ENCODE measurements around the gene RIC1. TPM values are rescaled to one million over a fixed set of nuclear protein-coding genes. Genes with fewer than 3 reads are reported as not detected.

RIC1 gene
- total and polyA plus RNA-seq, 2 of the 13 experiments (the other 11 are each of a cell fraction or from before 2014, with no cell fraction given) = 18.2 to 19.0 TPM

DNA sequence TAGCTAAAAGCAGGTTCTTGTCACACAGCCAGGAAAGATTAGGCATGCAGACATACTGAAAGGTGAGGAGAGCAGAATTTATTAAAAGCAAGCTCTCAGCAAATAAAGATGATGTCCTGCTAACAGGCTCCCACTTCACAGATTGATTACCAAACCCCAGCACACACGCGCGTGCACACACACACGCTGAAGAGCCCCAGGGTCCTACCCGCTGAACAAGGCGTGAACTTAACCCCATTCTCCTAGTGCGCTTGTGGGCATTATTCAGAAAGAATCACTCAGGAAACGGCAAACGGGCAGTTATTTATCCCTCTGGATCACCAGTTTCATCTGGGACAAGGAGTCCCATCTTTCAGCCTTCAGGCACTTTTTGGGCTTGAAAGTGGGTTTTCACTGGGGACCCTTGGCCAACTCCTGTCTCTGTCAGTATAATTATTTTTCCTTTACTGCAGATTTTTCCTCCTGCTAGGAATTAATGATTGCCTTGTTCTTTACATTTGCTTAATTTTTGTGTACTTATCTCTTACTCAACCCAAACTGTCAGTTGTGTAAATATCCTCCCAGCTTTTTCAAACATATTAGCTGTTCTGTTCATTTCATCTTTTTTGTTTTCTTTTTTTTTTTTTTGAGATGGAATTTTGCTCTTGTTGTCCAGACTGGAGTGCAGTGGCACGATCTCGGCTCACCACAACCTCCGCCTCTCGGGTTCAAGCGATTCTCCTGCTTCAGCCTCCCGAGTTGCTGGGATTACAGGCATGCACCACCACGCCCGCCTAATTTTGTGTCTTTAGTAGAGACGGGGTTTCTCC lies 92.6 kb downstream of the RIC1 start (continued):
- peak; percentile 54; the same call in 1 of the 2 replicates for TF ChIP-seq ZNF800 (CRISPR knock-in tag; IDR thresholded peaks at IDR 0.05)
- no peak for TF ChIP-seq ZNF251 (CRISPR knock-in tag; IDR thresholded peaks at IDR 0.05)
- no peak for TF ChIP-seq JARID2 (CRISPR knock-in tag; IDR thresholded peaks at IDR 0.05; ENCODE audit: insufficient replicate concordance)
- TF ChIP-seq ZNF17 (CRISPR knock-in tag; IDR thresholded peaks at IDR 0.05) = no peak
- peak; percentile 33; the same call in 1 of the 2 replicates for TF ChIP-seq HNF4A (CRISPR knock-in tag; IDR thresholded peaks at IDR 0.05)
- TF ChIP-seq, protein P1, sequence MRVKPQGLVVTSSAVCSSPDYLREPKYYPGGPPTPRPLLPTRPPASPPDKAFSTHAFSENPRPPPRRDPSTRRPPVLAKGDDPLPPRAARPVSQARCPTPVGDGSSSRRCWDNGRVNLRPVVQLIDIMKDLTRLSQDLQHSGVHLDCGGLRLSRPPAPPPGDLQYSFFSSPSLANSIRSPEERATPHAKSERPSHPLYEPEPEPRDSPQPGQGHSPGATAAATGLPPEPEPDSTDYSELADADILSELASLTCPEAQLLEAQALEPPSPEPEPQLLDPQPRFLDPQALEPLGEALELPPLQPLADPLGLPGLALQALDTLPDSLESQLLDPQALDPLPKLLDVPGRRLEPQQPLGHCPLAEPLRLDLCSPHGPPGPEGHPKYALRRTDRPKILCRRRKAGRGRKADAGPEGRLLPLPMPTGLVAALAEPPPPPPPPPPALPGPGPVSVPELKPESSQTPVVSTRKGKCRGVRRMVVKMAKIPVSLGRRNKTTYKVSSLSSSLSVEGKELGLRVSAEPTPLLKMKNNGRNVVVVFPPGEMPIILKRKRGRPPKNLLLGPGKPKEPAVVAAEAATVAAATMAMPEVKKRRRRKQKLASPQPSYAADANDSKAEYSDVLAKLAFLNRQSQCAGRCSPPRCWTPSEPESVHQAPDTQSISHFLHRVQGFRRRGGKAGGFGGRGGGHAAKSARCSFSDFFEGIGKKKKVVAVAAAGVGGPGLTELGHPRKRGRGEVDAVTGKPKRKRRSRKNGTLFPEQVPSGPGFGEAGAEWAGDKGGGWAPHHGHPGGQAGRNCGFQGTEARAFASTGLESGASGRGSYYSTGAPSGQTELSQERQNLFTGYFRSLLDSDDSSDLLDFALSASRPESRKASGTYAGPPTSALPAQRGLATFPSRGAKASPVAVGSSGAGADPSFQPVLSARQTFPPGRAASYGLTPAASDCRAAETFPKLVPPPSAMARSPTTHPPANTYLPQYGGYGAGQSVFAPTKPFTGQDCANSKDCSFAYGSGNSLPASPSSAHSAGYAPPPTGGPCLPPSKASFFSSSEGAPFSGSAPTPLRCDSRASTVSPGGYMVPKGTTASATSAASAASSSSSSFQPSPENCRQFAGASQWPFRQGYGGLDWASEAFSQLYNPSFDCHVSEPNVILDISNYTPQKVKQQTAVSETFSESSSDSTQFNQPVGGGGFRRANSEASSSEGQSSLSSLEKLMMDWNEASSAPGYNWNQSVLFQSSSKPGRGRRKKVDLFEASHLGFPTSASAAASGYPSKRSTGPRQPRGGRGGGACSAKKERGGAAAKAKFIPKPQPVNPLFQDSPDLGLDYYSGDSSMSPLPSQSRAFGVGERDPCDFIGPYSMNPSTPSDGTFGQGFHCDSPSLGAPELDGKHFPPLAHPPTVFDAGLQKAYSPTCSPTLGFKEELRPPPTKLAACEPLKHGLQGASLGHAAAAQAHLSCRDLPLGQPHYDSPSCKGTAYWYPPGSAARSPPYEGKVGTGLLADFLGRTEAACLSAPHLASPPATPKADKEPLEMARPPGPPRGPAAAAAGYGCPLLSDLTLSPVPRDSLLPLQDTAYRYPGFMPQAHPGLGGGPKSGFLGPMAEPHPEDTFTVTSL (CRISPR knock-in tag; IDR thresholded peaks at IDR 0.05; ENCODE audit: borderline replicate concordance) = peak; percentile 96; the same call in 1 of the 2 replicates
- no peak for TF ChIP-seq HMGA1 (CRISPR knock-in tag; conservative IDR thresholded peaks at IDR 0.05)
- peak; percentile 68 for TF ChIP-seq PPARG (CRISPR knock-in tag; conservative IDR thresholded peaks at IDR 0.05)
- TF ChIP-seq IRX3 (CRISPR knock-in tag; IDR thresholded peaks at IDR 0.05; ENCODE audit: borderline replicate concordance, low read depth) = no peak
- no peak for TF ChIP-seq HMGXB4 (CRISPR knock-in tag; IDR thresholded peaks at IDR 0.05; ENCODE audit: borderline replicate concordance in 1 of 2, low read depth in 1 of 2)
- no peak for TF ChIP-seq RFX5 (IDR thresholded peaks at IDR 0.05; ENCODE audit: low read depth, low read length)
- no peak for TF ChIP-seq ZNF839 (CRISPR knock-in tag; IDR thresholded peaks at IDR 0.05; ENCODE audit: borderline replicate concordance)
- no peak for TF ChIP-seq TCF12 (IDR thresholded peaks at IDR 0.05)
- no peak for TF ChIP-seq TCF12 (CRISPR knock-in tag; IDR thresholded peaks at IDR 0.05)
- no peak for TF ChIP-seq BATF2 (CRISPR knock-in tag; IDR thresholded peaks at IDR 0.05)
- TF ChIP-seq TRIM24 (CRISPR knock-in tag; IDR thresholded peaks at IDR 0.05) = no peak
- TF ChIP-seq CHD4 (IDR thresholded peaks at IDR 0.05; ENCODE audit: borderline replicate concordance, low read length) = peak; percentile 62; the same call in 1 of the 2 replicates
- TF ChIP-seq HOXD1 (CRISPR knock-in tag; IDR thresholded peaks at IDR 0.05) = no peak
- TF ChIP-seq SYNCRIP (IDR thresholded peaks at IDR 0.05; ENCODE audit: insufficient read depth, low read depth, low read length) = no peak
